HEK293 (cell line): Measurements from ENCODE around the gene TLL2.
A peak's percentile ranks its signal among the peaks of the same experiment; 100 is the strongest.

Experiments
- BCL11A ChIP-seq: fragments of 450-650 bp; formaldehyde crosslinking; IDR thresholded peaks from 2 replicates; pipeline ENCODE4 v1.5.1; 2016; ENCODE audit warnings: low read depth, missing biosample characterization, missing genetic modification characterization
- GLI4 ChIP-seq: fragments of 450-650 bp; formaldehyde crosslinking; IDR thresholded peaks from 2 replicates; pipeline ENCODE4 v1.5.1; 2016; ENCODE audit warnings: missing biosample characterization, missing genetic modification characterization
- KLF10 ChIP-seq: fragments of 450-650 bp; IDR thresholded peaks from 2 replicates; pipeline ENCODE4 v1.5.1; 2018; ENCODE audit warnings: missing biosample characterization, mild to moderate bottlenecking, missing genetic modification characterization
- KLF7 ChIP-seq: fragments of 450-650 bp; formaldehyde crosslinking; IDR thresholded peaks from 2 replicates; pipeline ENCODE4 v1.5.1; 2016; ENCODE audit warnings: missing biosample characterization, missing genetic modification characterization, borderline replicate concordance
- MEIS1 ChIP-seq: sonication (generic); formaldehyde crosslinking; IDR thresholded peaks from 2 replicates; pipeline ENCODE4 v1.8.1; 2022; ENCODE audit warnings: missing genetic modification reagents, mild to moderate bottlenecking, borderline replicate concordance
- RBAK ChIP-seq: fragments of 450-650 bp; formaldehyde crosslinking; IDR thresholded peaks from 2 replicates; pipeline ENCODE4 v1.5.1; 2016; ENCODE audit warnings: missing biosample characterization, missing genetic modification characterization
- REPIN1 ChIP-seq: fragments of 450-650 bp; formaldehyde crosslinking; IDR thresholded peaks from 2 replicates; pipeline ENCODE4 v1.5.1; 2017; ENCODE audit warnings: missing biosample characterization, missing genetic modification characterization, low read depth
- YY1 ChIP-seq: fragments of 450-650 bp; formaldehyde crosslinking; IDR thresholded peaks from 2 replicates; pipeline ENCODE4 v1.5.1; 2018; ENCODE audit warnings: missing biosample characterization, missing genetic modification characterization
- ZBTB17 ChIP-seq: fragments of 450-650 bp; formaldehyde crosslinking; IDR thresholded peaks from 2 replicates; pipeline ENCODE4 v1.5.1; 2016; ENCODE audit warnings: missing biosample characterization, missing genetic modification characterization
- ZBTB7A ChIP-seq: fragments of 450-650 bp; formaldehyde crosslinking; IDR thresholded peaks from 2 replicates; pipeline ENCODE4 v1.5.1; 2016; ENCODE audit warnings: low read depth, missing biosample characterization, missing genetic modification characterization
- ZNF138 ChIP-seq: fragments of 450-650 bp; formaldehyde crosslinking; IDR thresholded peaks from 2 replicates; pipeline ENCODE4 v1.5.1; 2016; ENCODE audit warnings: missing biosample characterization, missing genetic modification characterization, borderline replicate concordance
- ZNF146 ChIP-seq: fragments of 450-650 bp; formaldehyde crosslinking; IDR thresholded peaks from 2 replicates; pipeline ENCODE4 v1.5.1; 2016; ENCODE audit warnings: missing biosample characterization, missing genetic modification characterization
- ZNF175 ChIP-seq: fragments of 450-650 bp; formaldehyde crosslinking; IDR thresholded peaks from 2 replicates; pipeline ENCODE4 v1.5.1; 2016; ENCODE audit warnings: missing biosample characterization, missing genetic modification characterization
- ZNF423 ChIP-seq: fragments of 450-650 bp; formaldehyde crosslinking; IDR thresholded peaks from 2 replicates; pipeline ENCODE4 v1.5.1; 2016; ENCODE audit warnings: missing biosample characterization, missing genetic modification characterization
- ZNF529 ChIP-seq: fragments of 450-650 bp; formaldehyde crosslinking; IDR thresholded peaks from 2 replicates; pipeline ENCODE4 v1.5.1; 2017; ENCODE audit warnings: missing genetic modification characterization, missing biosample characterization; ENCODE audit not compliant: insufficient replicate concordance
- ZNF548 ChIP-seq: fragments of 450-650 bp; formaldehyde crosslinking; IDR thresholded peaks from 2 replicates; pipeline ENCODE4 v1.5.1; 2016; ENCODE audit warnings: missing biosample characterization, missing genetic modification characterization
- ZNF549 ChIP-seq: fragments of 450-650 bp; IDR thresholded peaks from 2 replicates; pipeline ENCODE4 v1.5.1; 2018; ENCODE audit warnings: missing biosample characterization, missing genetic modification characterization, mild to moderate bottlenecking, inconsistent platforms, moderate library complexity
- ZNF560 ChIP-seq: fragments of 450-650 bp; formaldehyde crosslinking; IDR thresholded peaks from 2 replicates; pipeline ENCODE4 v1.5.1; 2017; ENCODE audit warnings: missing biosample characterization, missing genetic modification characterization, borderline replicate concordance
- ZNF621 ChIP-seq: fragments of 450-650 bp; formaldehyde crosslinking; IDR thresholded peaks from 2 replicates; pipeline ENCODE4 v1.5.1; 2017; ENCODE audit warnings: missing biosample characterization, missing genetic modification characterization
- ZNF777 ChIP-seq: fragments of 450-650 bp; formaldehyde crosslinking; IDR thresholded peaks from 2 replicates; pipeline ENCODE4 v1.5.1; 2017; ENCODE audit warnings: missing biosample characterization, missing genetic modification characterization, borderline replicate concordance
- ZNF792 ChIP-seq: fragments of 450-650 bp; formaldehyde crosslinking; IDR thresholded peaks from 2 replicates; pipeline ENCODE4 v1.5.1; 2016; ENCODE audit warnings: missing biosample characterization, missing genetic modification characterization
- TF ChIP-seq, protein P1 (sequence below): fragments of 450-650 bp; formaldehyde crosslinking; IDR thresholded peaks from 2 replicates; pipeline ENCODE4 v1.5.1; 2016; ENCODE audit warnings: missing biosample characterization, missing genetic modification characterization, low read depth
- TF ChIP-seq, protein P2 (sequence below): fragments of 450-650 bp; formaldehyde crosslinking; IDR thresholded peaks from 2 replicates; pipeline ENCODE4 v1.5.1; 2016; ENCODE audit warnings: missing biosample characterization, missing genetic modification characterization, borderline replicate concordance
- TF ChIP-seq, protein P3 (sequence below): fragments of 450-650 bp; formaldehyde crosslinking; IDR thresholded peaks from 2 replicates; pipeline ENCODE4 v1.5.1; 2016; ENCODE audit warnings: missing biosample characterization, missing genetic modification characterization
- TF ChIP-seq, protein P4 (sequence below): fragments of 450-650 bp; formaldehyde crosslinking; IDR thresholded peaks from 2 replicates; pipeline ENCODE4 v1.5.1; 2016; ENCODE audit warnings: missing biosample characterization, missing genetic modification characterization
- TF ChIP-seq, protein P5 (sequence below): fragments of 450-650 bp; formaldehyde crosslinking; IDR thresholded peaks from 2 replicates; pipeline ENCODE4 v1.5.1; 2016; ENCODE audit warnings: missing biosample characterization, missing genetic modification characterization
- TF ChIP-seq, protein P6 (sequence below): sonication (generic); formaldehyde crosslinking; IDR thresholded peaks from 2 replicates; pipeline ENCODE4 v1.8.1; 2022; ENCODE audit warnings: mild to moderate bottlenecking, moderate library complexity, missing genetic modification reagents
- TF ChIP-seq, protein P7 (sequence below): fragments of 450-650 bp; formaldehyde crosslinking; IDR thresholded peaks from 2 replicates; pipeline ENCODE4 v1.5.1; 2016; ENCODE audit warnings: missing biosample characterization, missing genetic modification characterization
- TF ChIP-seq, protein P8 (sequence below): fragments of 450-650 bp; formaldehyde crosslinking; IDR thresholded peaks from 2 replicates; pipeline ENCODE4 v1.5.1; 2017; ENCODE audit warnings: missing biosample characterization, missing genetic modification characterization

Gene TLL2

DNA sequence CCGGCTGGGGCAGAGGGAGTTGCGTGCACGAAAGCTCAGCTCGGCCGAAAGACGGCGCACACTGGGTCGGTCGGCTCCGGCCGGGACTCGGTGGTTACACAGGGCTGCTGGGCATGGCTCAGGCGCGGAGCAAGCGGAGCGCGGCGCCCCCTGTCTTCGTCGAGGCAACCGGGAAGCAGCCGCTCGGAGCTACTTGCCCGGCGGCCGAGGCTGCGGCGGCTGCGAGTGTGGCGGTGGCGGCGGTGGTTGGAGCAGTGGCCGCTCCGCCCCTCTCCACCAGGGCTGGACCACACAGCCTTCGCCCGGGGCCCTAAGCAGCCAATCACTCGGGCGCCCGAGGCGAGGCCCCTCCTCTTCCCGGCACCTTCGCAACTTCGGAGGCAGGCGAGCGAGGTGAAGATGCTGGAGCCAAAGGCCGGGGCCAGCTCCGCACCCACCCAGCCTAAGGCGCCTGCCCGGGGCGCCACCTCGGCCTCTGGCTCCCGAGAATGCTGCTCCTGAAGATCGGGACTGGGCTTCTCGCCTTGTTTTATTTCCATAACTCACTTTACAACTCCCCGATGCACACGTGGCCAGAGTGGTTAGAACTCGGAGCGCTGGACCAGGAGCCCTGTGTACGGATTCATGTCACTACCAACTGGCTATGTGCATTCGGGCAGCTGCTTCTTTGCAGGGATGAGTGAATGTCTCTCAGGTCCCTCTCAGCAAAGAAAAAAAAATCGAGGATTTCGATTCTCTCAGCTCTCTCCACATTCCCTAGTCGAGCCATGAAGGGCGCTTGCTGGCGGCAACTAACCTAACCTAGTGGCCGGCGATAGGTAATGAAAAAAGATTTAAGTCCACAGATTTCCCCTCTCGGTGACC, at the start of gene TLL2 (continued):
- TF ChIP-seq, protein P1, sequence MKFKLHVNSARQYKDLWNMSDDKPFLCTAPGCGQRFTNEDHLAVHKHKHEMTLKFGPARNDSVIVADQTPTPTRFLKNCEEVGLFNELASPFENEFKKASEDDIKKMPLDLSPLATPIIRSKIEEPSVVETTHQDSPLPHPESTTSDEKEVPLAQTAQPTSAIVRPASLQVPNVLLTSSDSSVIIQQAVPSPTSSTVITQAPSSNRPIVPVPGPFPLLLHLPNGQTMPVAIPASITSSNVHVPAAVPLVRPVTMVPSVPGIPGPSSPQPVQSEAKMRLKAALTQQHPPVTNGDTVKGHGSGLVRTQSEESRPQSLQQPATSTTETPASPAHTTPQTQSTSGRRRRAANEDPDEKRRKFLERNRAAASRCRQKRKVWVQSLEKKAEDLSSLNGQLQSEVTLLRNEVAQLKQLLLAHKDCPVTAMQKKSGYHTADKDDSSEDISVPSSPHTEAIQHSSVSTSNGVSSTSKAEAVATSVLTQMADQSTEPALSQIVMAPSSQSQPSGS (tag by site-specific recombination): no peak
- TF ChIP-seq, protein P2, sequence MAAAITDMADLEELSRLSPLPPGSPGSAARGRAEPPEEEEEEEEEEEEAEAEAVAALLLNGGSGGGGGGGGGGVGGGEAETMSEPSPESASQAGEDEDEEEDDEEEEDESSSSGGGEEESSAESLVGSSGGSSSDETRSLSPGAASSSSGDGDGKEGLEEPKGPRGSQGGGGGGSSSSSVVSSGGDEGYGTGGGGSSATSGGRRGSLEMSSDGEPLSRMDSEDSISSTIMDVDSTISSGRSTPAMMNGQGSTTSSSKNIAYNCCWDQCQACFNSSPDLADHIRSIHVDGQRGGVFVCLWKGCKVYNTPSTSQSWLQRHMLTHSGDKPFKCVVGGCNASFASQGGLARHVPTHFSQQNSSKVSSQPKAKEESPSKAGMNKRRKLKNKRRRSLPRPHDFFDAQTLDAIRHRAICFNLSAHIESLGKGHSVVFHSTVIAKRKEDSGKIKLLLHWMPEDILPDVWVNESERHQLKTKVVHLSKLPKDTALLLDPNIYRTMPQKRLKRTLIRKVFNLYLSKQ (tag by site-specific recombination): no peak
- TF ChIP-seq ZNF146 (tag by site-specific recombination) (no peak), ZNF549 (tag by site-specific recombination) (no peak), YY1 (tag by site-specific recombination) (no peak; the same call in 1 of the 2 replicates), REPIN1 (peak; percentile 46; the same call in 1 of the 2 replicates), ZNF423 (tag by site-specific recombination) (no peak), ZNF777 (tag by site-specific recombination) (no peak), ZNF138 (tag by site-specific recombination) (no peak), GLI4 (tag by site-specific recombination) (no peak), ZNF621 (tag by site-specific recombination) (no peak), ZNF548 (tag by site-specific recombination) (no peak), ZNF175 (tag by site-specific recombination) (no peak), ZBTB7A (tag by site-specific recombination) (no peak), KLF7 (tag by site-specific recombination) (no peak), BCL11A (tag by site-specific recombination) (no peak), ZBTB17 (tag by site-specific recombination) (peak; percentile 99), ZNF792 (no peak), MEIS1 (CRISPR knock-in tag) (no peak), ZNF560 (tag by site-specific recombination) (no peak), RBAK (tag by site-specific recombination) (no peak), ZNF529 (tag by site-specific recombination) (no peak), KLF10 (no peak)
- TF ChIP-seq, protein P3, sequence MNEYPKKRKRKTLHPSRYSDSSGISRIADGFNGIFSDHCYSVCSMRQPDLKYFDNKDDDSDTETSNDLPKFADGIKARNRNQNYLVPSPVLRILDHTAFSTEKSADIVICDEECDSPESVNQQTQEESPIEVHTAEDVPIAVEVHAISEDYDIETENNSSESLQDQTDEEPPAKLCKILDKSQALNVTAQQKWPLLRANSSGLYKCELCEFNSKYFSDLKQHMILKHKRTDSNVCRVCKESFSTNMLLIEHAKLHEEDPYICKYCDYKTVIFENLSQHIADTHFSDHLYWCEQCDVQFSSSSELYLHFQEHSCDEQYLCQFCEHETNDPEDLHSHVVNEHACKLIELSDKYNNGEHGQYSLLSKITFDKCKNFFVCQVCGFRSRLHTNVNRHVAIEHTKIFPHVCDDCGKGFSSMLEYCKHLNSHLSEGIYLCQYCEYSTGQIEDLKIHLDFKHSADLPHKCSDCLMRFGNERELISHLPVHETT (tag by site-specific recombination): 0 out of 2 replicates have a peak, but pooled peaks have one; percentile 48
- TF ChIP-seq, protein P4, sequence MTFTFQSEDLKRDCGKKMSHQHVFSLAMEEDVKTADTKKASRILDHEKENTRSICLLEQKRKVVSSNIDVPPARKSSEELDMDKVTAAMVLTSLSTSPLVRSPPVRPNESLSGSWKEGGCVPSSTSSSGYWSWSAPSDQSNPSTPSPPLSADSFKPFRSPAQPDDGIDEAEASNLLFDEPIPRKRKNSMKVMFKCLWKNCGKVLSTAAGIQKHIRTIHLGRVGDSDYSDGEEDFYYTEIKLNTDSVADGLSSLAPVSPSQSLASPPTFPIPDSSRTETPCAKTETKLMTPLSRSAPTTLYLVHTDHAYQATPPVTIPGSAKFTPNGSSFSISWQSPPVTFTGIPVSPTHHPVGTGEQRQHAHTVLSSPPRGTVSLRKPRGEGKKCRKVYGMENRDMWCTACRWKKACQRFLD (tag by site-specific recombination): no peak
- TF ChIP-seq, protein P5, sequence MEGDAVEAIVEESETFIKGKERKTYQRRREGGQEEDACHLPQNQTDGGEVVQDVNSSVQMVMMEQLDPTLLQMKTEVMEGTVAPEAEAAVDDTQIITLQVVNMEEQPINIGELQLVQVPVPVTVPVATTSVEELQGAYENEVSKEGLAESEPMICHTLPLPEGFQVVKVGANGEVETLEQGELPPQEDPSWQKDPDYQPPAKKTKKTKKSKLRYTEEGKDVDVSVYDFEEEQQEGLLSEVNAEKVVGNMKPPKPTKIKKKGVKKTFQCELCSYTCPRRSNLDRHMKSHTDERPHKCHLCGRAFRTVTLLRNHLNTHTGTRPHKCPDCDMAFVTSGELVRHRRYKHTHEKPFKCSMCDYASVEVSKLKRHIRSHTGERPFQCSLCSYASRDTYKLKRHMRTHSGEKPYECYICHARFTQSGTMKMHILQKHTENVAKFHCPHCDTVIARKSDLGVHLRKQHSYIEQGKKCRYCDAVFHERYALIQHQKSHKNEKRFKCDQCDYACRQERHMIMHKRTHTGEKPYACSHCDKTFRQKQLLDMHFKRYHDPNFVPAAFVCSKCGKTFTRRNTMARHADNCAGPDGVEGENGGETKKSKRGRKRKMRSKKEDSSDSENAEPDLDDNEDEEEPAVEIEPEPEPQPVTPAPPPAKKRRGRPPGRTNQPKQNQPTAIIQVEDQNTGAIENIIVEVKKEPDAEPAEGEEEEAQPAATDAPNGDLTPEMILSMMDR (tag by site-specific recombination): peak; percentile 99
- TF ChIP-seq, protein P6, sequence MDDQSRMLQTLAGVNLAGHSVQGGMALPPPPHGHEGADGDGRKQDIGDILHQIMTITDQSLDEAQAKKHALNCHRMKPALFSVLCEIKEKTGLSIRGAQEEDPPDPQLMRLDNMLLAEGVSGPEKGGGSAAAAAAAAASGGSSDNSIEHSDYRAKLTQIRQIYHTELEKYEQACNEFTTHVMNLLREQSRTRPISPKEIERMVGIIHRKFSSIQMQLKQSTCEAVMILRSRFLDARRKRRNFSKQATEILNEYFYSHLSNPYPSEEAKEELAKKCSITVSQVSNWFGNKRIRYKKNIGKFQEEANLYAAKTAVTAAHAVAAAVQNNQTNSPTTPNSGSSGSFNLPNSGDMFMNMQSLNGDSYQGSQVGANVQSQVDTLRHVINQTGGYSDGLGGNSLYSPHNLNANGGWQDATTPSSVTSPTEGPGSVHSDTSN: 0 out of 2 replicates have a peak, but pooled peaks have one; percentile 44
- TF ChIP-seq, protein P7, sequence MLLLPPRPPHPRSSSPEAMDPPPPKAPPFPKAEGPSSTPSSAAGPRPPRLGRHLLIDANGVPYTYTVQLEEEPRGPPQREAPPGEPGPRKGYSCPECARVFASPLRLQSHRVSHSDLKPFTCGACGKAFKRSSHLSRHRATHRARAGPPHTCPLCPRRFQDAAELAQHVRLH (tag by site-specific recombination): no peak
- TF ChIP-seq, protein P8, sequence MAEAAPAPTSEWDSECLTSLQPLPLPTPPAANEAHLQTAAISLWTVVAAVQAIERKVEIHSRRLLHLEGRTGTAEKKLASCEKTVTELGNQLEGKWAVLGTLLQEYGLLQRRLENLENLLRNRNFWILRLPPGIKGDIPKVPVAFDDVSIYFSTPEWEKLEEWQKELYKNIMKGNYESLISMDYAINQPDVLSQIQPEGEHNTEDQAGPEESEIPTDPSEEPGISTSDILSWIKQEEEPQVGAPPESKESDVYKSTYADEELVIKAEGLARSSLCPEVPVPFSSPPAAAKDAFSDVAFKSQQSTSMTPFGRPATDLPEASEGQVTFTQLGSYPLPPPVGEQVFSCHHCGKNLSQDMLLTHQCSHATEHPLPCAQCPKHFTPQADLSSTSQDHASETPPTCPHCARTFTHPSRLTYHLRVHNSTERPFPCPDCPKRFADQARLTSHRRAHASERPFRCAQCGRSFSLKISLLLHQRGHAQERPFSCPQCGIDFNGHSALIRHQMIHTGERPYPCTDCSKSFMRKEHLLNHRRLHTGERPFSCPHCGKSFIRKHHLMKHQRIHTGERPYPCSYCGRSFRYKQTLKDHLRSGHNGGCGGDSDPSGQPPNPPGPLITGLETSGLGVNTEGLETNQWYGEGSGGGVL (tag by site-specific recombination): no peak
